ENCODE measurements around the gene KPNA5.
A peak's percentile ranks its signal among the peaks of the same experiment; 100 is the strongest.

The KPNA5 gene

DNA sequence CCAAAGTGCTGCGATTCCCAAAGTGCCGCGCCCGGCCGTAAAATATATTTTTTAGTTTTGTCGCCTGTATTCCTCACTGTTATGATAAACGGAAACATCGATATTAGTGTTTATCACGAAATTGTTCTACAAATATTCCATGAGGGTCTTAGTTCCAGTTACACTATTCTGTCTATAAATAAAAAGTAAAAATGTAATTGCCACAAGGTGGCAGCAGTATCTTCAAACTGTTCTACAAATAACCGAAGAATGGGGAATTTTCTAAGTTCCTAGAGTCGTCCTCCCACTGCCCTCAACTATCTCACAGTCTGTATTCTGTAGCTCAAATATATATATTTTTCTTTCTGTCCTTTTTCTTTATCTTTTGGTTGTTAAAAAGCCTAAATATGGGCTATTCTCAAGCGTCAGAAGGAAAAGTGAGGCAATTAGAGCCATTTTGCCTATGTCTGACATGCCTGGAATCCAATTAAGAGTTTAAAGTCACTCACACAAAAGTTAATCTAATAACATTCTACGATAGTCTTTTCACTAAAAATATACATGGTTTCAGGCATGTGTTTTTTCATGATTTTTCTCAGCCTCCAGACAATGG is 98.7 kb downstream of the KPNA5 start:
- Histone ChIP-seq H2BK12ac (ENCODE audit: low read length in 2 of 2) (no peak overlapping the region), H4K91ac (ENCODE audit: low read length) (no peak overlapping the region), H3K9me3 (ENCODE audit: control insufficient read depth, low read length) (no peaks in the 10 kb centered on the region), H3K4me2 (ENCODE audit: low read length, poor library complexity, severe bottlenecking) (no peak overlapping the region), H3K27me3 (ENCODE audit: control insufficient read depth in 1 of 2, insufficient read depth in 1 of 2, low read length in 2 of 2) (no peaks in the 10 kb centered on the region), H3K4ac (ENCODE audit: low read depth in 1 of 2, low read length in 2 of 2) (no peak overlapping the region), H2BK5ac (ENCODE audit: low read depth, low read length, poor library complexity, severe bottlenecking) (no peak overlapping the region), H3K36me3 (ENCODE audit: control insufficient read depth in 1 of 2, insufficient read depth in 2 of 2, low read depth in 1 of 2, low read length in 2 of 2) (no peaks in the 10 kb centered on the region), H2AFZ (ENCODE audit: low read depth, low read length) (no peak overlapping the region), H2BK120ac (ENCODE audit: low read depth, low read length) (no peak overlapping the region), H3K9ac (ENCODE audit: low read length) (peak overlapping the region; percentile 54), H3K4me3 (ENCODE audit: insufficient read depth in 1 of 2, low read depth in 1 of 2, low read length in 2 of 2) (no peak overlapping the region), H3K4me1 (ENCODE audit: control insufficient read depth, insufficient read depth, low read depth, low read length) (no peaks in the 10 kb centered on the region), H3K14ac (ENCODE audit: low read length in 2 of 2) (no peak overlapping the region), H3K18ac (ENCODE audit: low read depth in 1 of 2, low read length in 2 of 2) (no peak overlapping the region), H4K8ac (ENCODE audit: low read length) (no peak overlapping the region), H3K79me1 (replicated peaks; ENCODE audit: low read length, poor library complexity, severe bottlenecking) (no peaks in the 10 kb centered on the region), H3K27ac (ENCODE audit: low read length, poor library complexity, severe bottlenecking) (no peak overlapping the region), H2AK5ac (ENCODE audit: low read length, severe bottlenecking) (no peak overlapping the region), H2BK15ac (ENCODE audit: low read depth, poor library complexity, severe bottlenecking) (no peak overlapping the region), H3K23ac (ENCODE audit: low read length in 2 of 2) (no peak overlapping the region)
- WGBS = 63% methylated on average over 4 of the region's 13 CpGs
- peak; percentile 44 for DNase-seq

DNA sequence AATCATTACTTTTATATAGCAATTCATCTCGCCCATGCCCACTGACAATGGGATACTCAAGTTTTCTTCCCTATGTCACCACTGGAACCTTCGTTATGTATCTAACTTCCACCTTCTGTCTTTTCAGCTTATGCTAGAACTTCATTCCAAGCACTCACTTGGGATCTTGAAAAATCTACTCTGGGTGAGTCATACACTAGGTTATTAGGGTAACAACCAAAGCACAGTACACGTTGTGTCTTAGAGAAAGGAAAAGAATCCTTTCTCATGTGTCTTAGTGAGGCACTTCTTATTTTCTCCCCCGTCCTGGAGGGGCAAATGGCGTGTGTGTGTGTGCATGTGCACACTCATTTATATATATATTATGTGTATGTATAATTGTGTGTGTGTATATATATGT is 102.8 kb downstream of the KPNA5 start:
- H3K4me3 ChIP-seq (ENCODE audit: insufficient read depth in 1 of 2, low read depth in 1 of 2, low read length in 2 of 2) = no peak overlapping the region
- H4K91ac ChIP-seq (ENCODE audit: low read length) = no peak overlapping the region
- no peak overlapping the region for H2BK12ac ChIP-seq (ENCODE audit: low read length in 2 of 2)
- H3K4ac ChIP-seq (ENCODE audit: low read depth in 1 of 2, low read length in 2 of 2) = no peak overlapping the region
- H3K23ac ChIP-seq (ENCODE audit: low read length in 2 of 2) = no peak overlapping the region
- H3K4me1 ChIP-seq (ENCODE audit: control insufficient read depth, insufficient read depth, low read depth, low read length) = no peaks in the 10 kb centered on the region
- H2AFZ ChIP-seq (ENCODE audit: low read depth, low read length) = no peak overlapping the region
- H3K27me3 ChIP-seq (ENCODE audit: control insufficient read depth in 1 of 2, insufficient read depth in 1 of 2, low read length in 2 of 2) = no peaks in the 10 kb centered on the region
- no peak overlapping the region for H2AK5ac ChIP-seq (ENCODE audit: low read length, severe bottlenecking)
- no peak overlapping the region for H2BK5ac ChIP-seq (ENCODE audit: low read depth, low read length, poor library complexity, severe bottlenecking)
- no peaks in the 10 kb centered on the region for H3K36me3 ChIP-seq (ENCODE audit: control insufficient read depth in 1 of 2, insufficient read depth in 2 of 2, low read depth in 1 of 2, low read length in 2 of 2)
- H4K8ac ChIP-seq (ENCODE audit: low read length) = no peak overlapping the region
- H3K9me3 ChIP-seq (ENCODE audit: control insufficient read depth, low read length) = no peaks in the 10 kb centered on the region
- no peak overlapping the region for H3K27ac ChIP-seq (ENCODE audit: low read length, poor library complexity, severe bottlenecking)
- H2BK120ac ChIP-seq (ENCODE audit: low read depth, low read length) = no peak overlapping the region
- DNase-seq = peak; percentile 10
- 80% methylated on average over 2 of the region's 5 CpGs for WGBS
- H3K18ac ChIP-seq (ENCODE audit: low read depth in 1 of 2, low read length in 2 of 2) = no peak overlapping the region
- H3K9ac ChIP-seq (ENCODE audit: low read length) = no peak overlapping the region
- no peak overlapping the region for H3K14ac ChIP-seq (ENCODE audit: low read length in 2 of 2)
- no peaks in the 10 kb centered on the region for H3K79me1 ChIP-seq (replicated peaks; ENCODE audit: low read length, poor library complexity, severe bottlenecking)
- H3K4me2 ChIP-seq (ENCODE audit: low read length, poor library complexity, severe bottlenecking) = no peak overlapping the region
- no peak overlapping the region for H2BK15ac ChIP-seq (ENCODE audit: low read depth, poor library complexity, severe bottlenecking)

Measured in mesenchymal stem cell (in vitro differentiated cells and primary cell).